ENCODE data around the gene CRY2. TPM values are rescaled to one million over a fixed set of nuclear protein-coding genes. Genes with fewer than 3 reads are reported as not detected.

Gene CRY2
- total RNA-seq, 1 donor from 2014 or later: 29.4 TPM

GRCh38 chr11:45910623-45911022, 63.3 kb downstream of the CRY2 start:
- intact Hi-C loops (cut with micrococcal nuclease): no loop called here

DNA sequence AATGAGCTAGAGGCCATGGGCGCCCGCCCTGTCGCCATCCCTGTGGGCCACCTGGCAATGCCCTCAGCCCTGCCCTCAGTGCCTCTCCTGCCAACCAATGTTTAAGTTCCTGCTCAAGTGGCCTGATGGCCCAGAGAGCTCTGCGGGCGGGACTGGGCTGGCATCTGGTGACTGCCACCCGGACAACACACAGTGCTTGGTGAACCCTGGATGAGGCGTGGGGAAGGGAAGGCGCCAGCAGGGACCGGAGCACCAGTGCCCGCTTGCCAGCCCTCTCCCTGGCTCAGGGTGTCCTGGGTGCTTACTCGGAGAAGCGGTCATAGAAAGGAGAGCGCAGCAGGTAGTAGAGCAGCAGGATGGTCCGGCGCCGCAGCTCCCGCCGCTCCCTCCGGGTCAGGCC, 66.2 kb downstream of the CRY2 start:
- intact Hi-C loops (cut with micrococcal nuclease): no loop called here

- intact Hi-C loops (cut with micrococcal nuclease): no loop called here
Measured at GRCh38 chr11:45913942-45914635, 66.8 kb downstream of the CRY2 start.

GRCh38 chr11:45915446-45915845, 68.2 kb downstream of the CRY2 start:
- intact Hi-C loops (cut with micrococcal nuclease): no loop called here

DNA sequence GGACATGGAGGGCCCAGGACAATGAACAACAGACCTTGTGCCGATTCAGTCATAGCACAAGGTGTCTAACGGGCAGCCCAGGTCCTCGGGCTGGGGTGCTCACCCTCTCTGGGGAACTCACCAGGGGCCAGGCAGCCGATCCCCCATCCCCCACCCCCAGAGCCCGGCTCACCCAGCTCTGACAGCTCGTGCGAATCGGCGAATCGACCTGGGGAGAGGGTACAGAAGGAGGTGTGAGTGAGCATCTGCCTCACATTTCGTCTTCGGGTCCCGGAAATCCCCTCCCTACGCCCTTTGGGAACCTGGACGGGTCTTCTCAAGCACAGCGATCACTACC, 70.0 kb downstream of the CRY2 start:
- intact Hi-C loops (cut with micrococcal nuclease): no loop called here

GRCh38 chr11:45917623-45918330, 70.5 kb downstream of the CRY2 start, which contains the start of gene PEX16:
TSS of gene PEX16 (minus strand) at chr11:45917877. CDS start at chr11:45917811, 66 bp downstream.
- intact Hi-C loops (cut with micrococcal nuclease): loop anchor here (1.0 to 2.0 kb wide), 8 partner anchors 18 to 783 kb away; partner anchors contain the start of genes ARHGAP1, CRY2, DGKZ and MAPK8IP1

- intact Hi-C loops (cut with micrococcal nuclease): loop anchor here (1.0 to 2.0 kb wide), 8 partner anchors 19 to 782 kb away; partner anchors contain the start of genes ARHGAP1, CRY2, DGKZ and MAPK8IP1
Measured at GRCh38 chr11:45918331-45918941, 71.2 kb downstream of the CRY2 start.

GRCh38 chr11:45918962-45919675, 71.8 kb downstream of the CRY2 start:
- intact Hi-C loops (cut with micrococcal nuclease): loop anchor here (1.0 to 2.0 kb wide), 8 partner anchors 20 to 782 kb away; partner anchors contain the start of genes ARHGAP1, CRY2, DGKZ and MAPK8IP1

DNA sequence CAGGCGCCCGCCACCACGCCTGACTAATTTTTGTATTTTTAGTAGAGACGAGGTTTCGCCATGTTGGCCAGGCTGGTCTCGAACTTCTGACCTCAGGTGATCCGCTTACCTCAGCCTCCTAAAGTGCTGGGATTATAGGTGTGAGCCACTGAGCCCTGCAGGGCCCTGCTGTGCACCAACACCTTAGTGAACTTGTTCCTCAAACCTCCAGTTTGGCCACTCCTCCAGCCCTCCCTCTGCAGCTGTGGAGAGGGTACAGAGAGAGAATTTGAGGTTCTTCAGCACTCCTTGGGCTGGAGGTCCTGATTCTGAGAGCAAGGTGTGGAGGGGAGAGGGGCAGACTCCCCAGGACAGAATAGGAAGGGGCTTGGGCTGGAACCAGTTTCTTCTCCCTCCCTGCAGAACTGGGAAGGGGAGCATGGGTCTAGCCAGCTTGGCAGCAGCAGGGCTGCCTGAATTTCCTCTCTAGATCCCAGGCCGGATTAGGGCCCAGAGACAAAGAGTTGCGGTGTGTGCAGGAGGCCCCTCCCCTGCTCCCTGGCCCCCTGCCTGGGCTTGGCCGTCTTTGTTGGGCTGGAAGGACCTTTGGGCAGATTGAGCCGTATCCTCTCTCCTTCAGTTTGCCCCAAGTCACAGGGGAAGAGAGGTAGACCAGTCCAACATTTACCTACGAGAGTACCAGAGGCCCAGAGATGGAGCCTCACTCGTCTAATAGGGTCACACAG, 72.7 kb downstream of the CRY2 start:
- intact Hi-C loops (cut with micrococcal nuclease): loop anchor here (2.0 kb wide), 4 partner anchors 35 to 781 kb away; partner anchors contain the start of genes ARHGAP1, DGKZ, MAPK8IP1 and PHF21A

DNA sequence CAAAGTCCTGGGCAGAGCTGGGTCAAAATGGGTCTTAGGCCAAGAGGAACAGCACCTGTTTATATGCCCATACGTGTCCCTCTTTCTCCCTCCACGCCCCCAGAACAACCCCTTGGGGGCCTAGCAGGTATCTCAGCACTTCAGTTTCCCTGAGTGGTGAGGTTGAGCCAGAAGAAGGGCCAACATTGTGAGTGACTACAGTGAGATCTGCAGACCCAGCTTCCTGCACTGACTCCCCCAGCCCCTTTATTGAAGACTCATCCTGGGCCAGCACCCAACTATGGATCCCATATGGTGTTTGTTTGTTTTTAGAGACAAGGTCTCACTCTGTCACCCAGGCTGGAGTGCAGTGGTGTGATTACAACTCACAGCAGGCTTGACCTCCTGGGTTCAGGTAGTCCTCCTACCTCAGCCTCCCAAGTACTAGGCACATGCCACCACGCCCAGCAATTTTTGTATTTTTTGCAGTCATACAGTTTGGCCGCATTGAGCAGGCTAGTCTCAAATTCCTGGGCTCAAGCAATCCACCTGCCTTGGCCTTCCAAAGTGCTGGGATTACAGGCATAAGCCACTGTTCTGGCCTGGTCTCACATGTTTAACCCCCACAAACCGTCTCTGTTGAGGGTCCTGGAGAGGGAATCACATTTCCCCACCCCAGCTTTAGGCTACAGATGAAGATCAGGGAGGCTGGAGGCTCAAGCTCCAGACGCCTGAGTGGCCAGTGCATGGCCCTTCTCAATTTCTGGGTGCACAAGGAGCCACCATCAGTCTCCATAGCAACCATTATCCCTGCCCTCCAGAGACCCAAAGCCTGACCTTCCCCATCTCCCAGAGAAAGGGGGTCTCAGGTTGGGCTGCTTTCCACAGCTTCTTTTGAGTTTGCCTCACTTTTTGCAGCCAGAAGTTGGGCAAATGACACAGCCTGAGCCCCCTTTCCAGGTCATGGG, 73.5 kb downstream of the CRY2 start:
- intact Hi-C loops (cut with micrococcal nuclease): no loop called here

- intact Hi-C loops (cut with micrococcal nuclease): no loop called here
Measured at GRCh38 chr11:45921561-45922424, 74.5 kb downstream of the CRY2 start.

DNA sequence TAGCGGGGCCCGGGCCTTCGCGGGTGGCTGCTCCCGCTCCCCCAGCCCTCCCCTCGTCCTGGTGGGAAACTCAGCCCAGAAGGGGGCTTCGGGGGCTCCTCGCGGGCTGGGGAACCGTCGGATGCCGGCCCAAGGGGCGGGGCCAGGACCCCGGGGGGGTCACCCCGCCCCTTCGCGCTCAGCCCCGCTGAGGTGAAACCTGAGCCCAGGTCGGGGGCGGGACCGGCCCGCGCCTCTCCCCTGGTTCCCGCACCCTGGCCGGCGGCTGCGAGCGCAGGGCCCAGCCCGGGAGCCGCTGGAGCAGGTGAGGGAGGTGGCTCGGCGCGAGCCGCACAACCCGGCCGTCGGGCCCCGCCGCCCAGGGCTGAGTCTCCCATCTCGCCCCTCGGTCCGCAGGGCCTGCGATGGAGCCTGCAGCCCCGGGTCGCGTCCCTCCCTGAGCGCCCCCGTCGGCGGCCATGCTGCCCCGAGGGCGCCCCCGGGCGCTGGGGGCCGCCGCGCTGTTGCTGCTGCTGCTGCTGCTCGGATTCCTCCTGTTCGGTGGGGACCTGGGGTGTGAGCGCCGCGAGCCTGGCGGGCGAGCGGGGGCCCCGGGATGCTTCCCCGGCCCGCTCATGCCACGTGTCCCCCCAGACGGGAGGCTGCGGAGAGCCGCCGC, 75.3 kb downstream of the CRY2 start, which contains the start of gene LARGE2:
Gene LARGE2, plus strand, starts transcription at position 232 of the 658 bp plus-strand sequence. Its CDS starts 227 bp downstream, at position 459.
- intact Hi-C loops (cut with micrococcal nuclease): no loop called here

DNA sequence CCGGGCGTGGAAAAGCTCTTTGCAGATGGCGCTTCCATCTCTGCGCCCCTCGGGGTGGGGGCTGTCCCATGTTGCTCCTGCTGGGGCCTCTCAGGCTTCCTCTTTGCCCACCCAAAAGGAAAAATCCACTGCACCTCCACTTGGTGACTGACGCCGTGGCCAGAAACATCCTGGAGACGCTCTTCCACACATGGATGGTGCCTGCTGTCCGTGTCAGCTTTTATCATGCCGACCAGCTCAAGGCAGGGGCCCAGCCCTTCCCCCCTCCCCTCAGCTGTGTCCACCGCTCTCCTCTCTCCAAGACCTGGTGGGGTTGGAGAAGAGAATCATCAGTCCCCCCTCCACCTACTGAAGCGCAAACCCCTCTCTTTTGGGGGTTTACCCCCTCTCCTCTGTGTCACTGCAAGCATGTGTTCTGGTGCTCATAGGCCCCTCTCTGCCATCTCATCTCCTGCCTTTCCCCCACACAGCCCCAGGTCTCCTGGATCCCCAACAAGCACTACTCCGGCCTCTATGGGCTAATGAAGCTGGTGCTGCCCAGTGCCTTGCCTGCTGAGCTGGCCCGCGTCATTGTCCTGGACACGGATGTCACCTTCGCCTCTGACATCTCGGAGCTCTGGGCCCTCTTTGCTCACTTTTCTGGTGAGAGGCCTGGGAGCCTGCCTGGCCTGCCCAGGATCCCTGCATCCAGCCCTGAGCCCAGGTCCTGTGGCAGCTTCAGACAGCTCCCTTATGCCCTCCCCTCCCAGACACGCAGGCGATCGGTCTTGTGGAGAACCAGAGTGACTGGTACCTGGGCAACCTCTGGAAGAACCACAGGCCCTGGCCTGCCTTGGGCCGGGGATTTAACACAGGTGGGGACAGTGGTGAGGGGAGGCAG, 77.0 kb downstream of the CRY2 start:
- intact Hi-C loops (cut with micrococcal nuclease): no loop called here

GRCh38 chr11:45924927-45925326, 77.7 kb downstream of the CRY2 start:
- intact Hi-C loops (cut with micrococcal nuclease): no loop called here

- intact Hi-C loops (cut with micrococcal nuclease): no loop called here
Measured at GRCh38 chr11:45925550-45925949, 78.3 kb downstream of the CRY2 start.

- intact Hi-C loops (cut with micrococcal nuclease): no loop called here
Measured at GRCh38 chr11:45926001-45926401, 78.7 kb downstream of the CRY2 start.
